DND-41 (cell line): ENCODE data around the gene NTM.

Experiments
- ATAC-seq: fragments of 200-7000 bp; cut with Tn5 transposase; 3 replicates; pipeline ENCODE4 v1.9.1; 2021; ENCODE audit warnings: low read depth; ENCODE audit not compliant: insufficient read depth
- DNase-seq: peaks from one replicate; pipeline ENCODE4 v3.0.0-alpha.2; 2020
- H2AFZ ChIP-seq: 2 replicates; pipeline ENCODE4 v1.6.0; 2012; ENCODE audit warnings: low read depth, low read length
- H3K27ac ChIP-seq: 2 replicates; pipeline ENCODE4 v1.5.1; 2012; ENCODE audit warnings: low read length, inconsistent platforms
- H3K27me3 ChIP-seq: fragments of 200-600 bp; sonication (generic); 2 replicates; pipeline ENCODE4 v1.6.0; 2012; ENCODE audit warnings: low read length, mild to moderate bottlenecking, inconsistent platforms; ENCODE audit not compliant: insufficient read depth, poor library complexity
- H3K36me3 ChIP-seq: 2 replicates; pipeline ENCODE4 v1.5.1; 2012; ENCODE audit warnings: low read length, inconsistent platforms; ENCODE audit not compliant: insufficient read depth
- H3K4me1 ChIP-seq: 2 replicates; pipeline ENCODE4 v1.5.1; 2012; ENCODE audit warnings: mild to moderate bottlenecking, low read length; ENCODE audit not compliant: insufficient read depth
- H3K4me2 ChIP-seq: 2 replicates; pipeline ENCODE4 v1.6.0; 2012; ENCODE audit warnings: mild to moderate bottlenecking, moderate library complexity, low read length, inconsistent platforms; ENCODE audit not compliant: insufficient read depth
- H3K4me3 ChIP-seq, 2 experiments: fragments of 200-600 bp in 1 of 2; shearing (Covaris generic) in 1 of 2; 2 replicates each; pipeline ENCODE4 v1.5.1; 2012 to 2016; ENCODE audit warnings: inconsistent platforms in 2 of 2, low read length in 2 of 2, mild to moderate bottlenecking in 2 of 2, low read depth in 1 of 2, moderate library complexity in 1 of 2
- H3K79me2 ChIP-seq: 2 replicates; pipeline ENCODE4 v1.6.0; 2012; ENCODE audit warnings: low read length, inconsistent platforms; ENCODE audit not compliant: insufficient read depth
- H3K9ac ChIP-seq: 2 replicates; pipeline ENCODE4 v1.6.0; 2012; ENCODE audit warnings: low read depth, mild to moderate bottlenecking, inconsistent platforms, low read length, moderate library complexity
- H3K9me3 ChIP-seq: 2 replicates; pipeline ENCODE4 v1.5.1; 2012; ENCODE audit warnings: low read length, moderate library complexity, mild to moderate bottlenecking, inconsistent platforms; ENCODE audit not compliant: insufficient read depth, severe bottlenecking
- H4K20me1 ChIP-seq: 2 replicates; pipeline ENCODE4 v1.6.0; 2012; ENCODE audit warnings: low read length; ENCODE audit not compliant: insufficient read depth
- CTCF ChIP-seq: IDR thresholded peaks from 2 replicates; pipeline ENCODE4 v1.5.1; 2012; ENCODE audit warnings: borderline replicate concordance, low read length, moderate library complexity, mild to moderate bottlenecking; ENCODE audit not compliant: poor library complexity, severe bottlenecking; ENCODE audit errors: extremely low read depth
- EZH2 ChIP-seq: IDR thresholded peaks from 3 replicates; pipeline ENCODE4 v1.6.1; 2012; ENCODE audit warnings: borderline replicate concordance, low read depth, mild to moderate bottlenecking, moderate library complexity, low read length, inconsistent platforms; ENCODE audit not compliant: severe bottlenecking

The NTM gene

GRCh38 chr11:131354251-131354701 is 16.1 kb upstream of the NTM start:
- Histone ChIP-seq H3K27me3 (no peaks in the 10 kb centered on the region), H3K4me1 (peaks cover 16% of the 10 kb centered on the region), H3K36me3 (no peaks in the 10 kb centered on the region), H3K9ac (no peak overlapping the region; the same call in 1 of the 2 replicates), H3K79me2 (no peaks in the 10 kb centered on the region), H3K4me2 (no peak overlapping the region), H4K20me1 (no peaks in the 10 kb centered on the region), H3K9me3 (no peaks in the 10 kb centered on the region), H3K27ac (peak overlapping the region; percentile 60; the same call in 1 of the 2 replicates), H3K4me3 (no peak overlapping the region), H2AFZ (peak overlapping the region; percentile 46)
- ATAC-seq (peak; percentile 84), DNase-seq (peak; percentile 55)
- TF ChIP-seq CTCF, result peak; percentile 15
- no peak for TF ChIP-seq EZH2

GRCh38 chr11:131356206-131356605 is 14.2 kb upstream of the NTM start:
- no peak overlapping the region for H3K4me3 ChIP-seq
- H3K4me2 ChIP-seq, result no peak overlapping the region
- H3K27me3 ChIP-seq, result no peaks in the 10 kb centered on the region
- no peaks in the 10 kb centered on the region for H3K36me3 ChIP-seq
- H3K27ac ChIP-seq, result no peak overlapping the region
- H3K9ac ChIP-seq, result no peak overlapping the region
- peaks cover 16% of the 10 kb centered on the region for H3K4me1 ChIP-seq
- H3K9me3 ChIP-seq, result no peaks in the 10 kb centered on the region
- no peak for ATAC-seq
- H4K20me1 ChIP-seq, result no peaks in the 10 kb centered on the region
- no peaks in the 10 kb centered on the region for H3K79me2 ChIP-seq
- no peak for DNase-seq
- H2AFZ ChIP-seq, result no peak overlapping the region
- TF ChIP-seq CTCF (no peak), EZH2 (no peak)

- TF ChIP-seq EZH2 (no peak), CTCF (no peak)
- Histone ChIP-seq H3K27me3 (no peaks in the 10 kb centered on the region), H3K4me1 (no peaks in the 10 kb centered on the region)
Measured at GRCh38 chr11:131365329-131365930, 5.0 kb upstream of the NTM start.

More at GRCh38 chr11:131365329-131365930, 5.0 kb upstream of the NTM start:
- H2AFZ ChIP-seq, result no peak overlapping the region
- H3K9ac ChIP-seq, result no peak overlapping the region
- H3K36me3 ChIP-seq, result no peaks in the 10 kb centered on the region
- H4K20me1 ChIP-seq, result no peaks in the 10 kb centered on the region
- H3K27ac ChIP-seq, result no peak overlapping the region
- no peaks in the 10 kb centered on the region for H3K79me2 ChIP-seq
- no peak overlapping the region for H3K4me3 ChIP-seq
- ATAC-seq, result no peak
- H3K9me3 ChIP-seq, result no peaks in the 10 kb centered on the region
- DNase-seq, result no peak
- no peak overlapping the region for H3K4me2 ChIP-seq
